Progenitor cell of endocrine pancreas (in vitro differentiated cells): Measurements from ENCODE around the gene CFAP74. TPM values are rescaled to one million over a fixed set of nuclear protein-coding genes. Genes with fewer than 3 reads are reported as not detected.

Source experiments
- DNase-seq: peaks from one replicate; pipeline ENCODE4 v3.0.0; 2021; ENCODE audit warnings: low spot score; ENCODE audit not compliant: unreplicated experiment
- H3K27ac Mint-ChIP-seq: 2 replicates; pipeline ENCODE4 v1.8.0; 2021; ENCODE audit warnings: mild to moderate bottlenecking, moderate library complexity, mixed read lengths
- H3K27me3 Mint-ChIP-seq: 2 replicates; pipeline ENCODE4 v1.8.0; 2021; ENCODE audit warnings: mixed read lengths
- H3K36me3 Mint-ChIP-seq: 2 replicates; pipeline ENCODE4 v1.8.0; 2022; ENCODE audit warnings: mixed read lengths; ENCODE audit not compliant: insufficient read depth
- H3K4me1 Mint-ChIP-seq: 2 replicates; pipeline ENCODE4 v1.8.0; 2021; ENCODE audit warnings: low read depth, mixed read lengths
- H3K4me3 Mint-ChIP-seq: 2 replicates; pipeline ENCODE4 v1.8.0; 2021; ENCODE audit warnings: low read depth, mild to moderate bottlenecking, moderate library complexity, mixed read lengths
- H3K9me3 Mint-ChIP-seq: 2 replicates; pipeline ENCODE4 v1.8.0; 2021; ENCODE audit warnings: low read depth, mixed read lengths
- total RNA-seq: library from RNA; stranded (reverse); gene quantifications from 2 replicates; pipeline ENCODE4 v1.2.1, GENCODE V29; 2021
- TF ChIP-seq, protein P1 (sequence below): fragments of 200-600 bp; sonication (generic); IDR thresholded peaks from one replicate; pipeline ENCODE4 v1.5.0; 2021; ENCODE audit warnings: antibody characterized with exemption, mild to moderate bottlenecking; ENCODE audit not compliant: unreplicated experiment

CFAP74 gene
- total RNA-seq, 1 donor from 2014 or later = 0.93 TPM

- H3K4me1 Mint-ChIP-seq = no peaks in the 10 kb centered on the region
Measured at GRCh38 chr1:1927751-1928150, 75.8 kb downstream of the CFAP74 start.

GRCh38 chr1:1926886-1927660, 76.5 kb downstream of the CFAP74 start:
- H3K27me3 Mint-ChIP-seq = no peaks in the 10 kb centered on the region
- H3K9me3 Mint-ChIP-seq = no peaks in the 10 kb centered on the region
- H3K4me1 Mint-ChIP-seq = no peaks in the 10 kb centered on the region
- no peaks in the 10 kb centered on the region for H3K36me3 Mint-ChIP-seq
- DNase-seq = no peak
- H3K4me3 Mint-ChIP-seq = no peak overlapping the region
- TF ChIP-seq, protein P1, sequence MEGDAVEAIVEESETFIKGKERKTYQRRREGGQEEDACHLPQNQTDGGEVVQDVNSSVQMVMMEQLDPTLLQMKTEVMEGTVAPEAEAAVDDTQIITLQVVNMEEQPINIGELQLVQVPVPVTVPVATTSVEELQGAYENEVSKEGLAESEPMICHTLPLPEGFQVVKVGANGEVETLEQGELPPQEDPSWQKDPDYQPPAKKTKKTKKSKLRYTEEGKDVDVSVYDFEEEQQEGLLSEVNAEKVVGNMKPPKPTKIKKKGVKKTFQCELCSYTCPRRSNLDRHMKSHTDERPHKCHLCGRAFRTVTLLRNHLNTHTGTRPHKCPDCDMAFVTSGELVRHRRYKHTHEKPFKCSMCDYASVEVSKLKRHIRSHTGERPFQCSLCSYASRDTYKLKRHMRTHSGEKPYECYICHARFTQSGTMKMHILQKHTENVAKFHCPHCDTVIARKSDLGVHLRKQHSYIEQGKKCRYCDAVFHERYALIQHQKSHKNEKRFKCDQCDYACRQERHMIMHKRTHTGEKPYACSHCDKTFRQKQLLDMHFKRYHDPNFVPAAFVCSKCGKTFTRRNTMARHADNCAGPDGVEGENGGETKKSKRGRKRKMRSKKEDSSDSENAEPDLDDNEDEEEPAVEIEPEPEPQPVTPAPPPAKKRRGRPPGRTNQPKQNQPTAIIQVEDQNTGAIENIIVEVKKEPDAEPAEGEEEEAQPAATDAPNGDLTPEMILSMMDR = no peak
- H3K27ac Mint-ChIP-seq = no peak overlapping the region

More at GRCh38 chr1:1927751-1928150, 75.8 kb downstream of the CFAP74 start:
- DNase-seq = no peak
- Mint-ChIP-seq H3K27me3 (no peaks in the 10 kb centered on the region), H3K4me3 (no peak overlapping the region), H3K36me3 (no peaks in the 10 kb centered on the region), H3K9me3 (no peaks in the 10 kb centered on the region), H3K27ac (no peak overlapping the region)
- TF ChIP-seq, protein P1 = no peak

DNA sequence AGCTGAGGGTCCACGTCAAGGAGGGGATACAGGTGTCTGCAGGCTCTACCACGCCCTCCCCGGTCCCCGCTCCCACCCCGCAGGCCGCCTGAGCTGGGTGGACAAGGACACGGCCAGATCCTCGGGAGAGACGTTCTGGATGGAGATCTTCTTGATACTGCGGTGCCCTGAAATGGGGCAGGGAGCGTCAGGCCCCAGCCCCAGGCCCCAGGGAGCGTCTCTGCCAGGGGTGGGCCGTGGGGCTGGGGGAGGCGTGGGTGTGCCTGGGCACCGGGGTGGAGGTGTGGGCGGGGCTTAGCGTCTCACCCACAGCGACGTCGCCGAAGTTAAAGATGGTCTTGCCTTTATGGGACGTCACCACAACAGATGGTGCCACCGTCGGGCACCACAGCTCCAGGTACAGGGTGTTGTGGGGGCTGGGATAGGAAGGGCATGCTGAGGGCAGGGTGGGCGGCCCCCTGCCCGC, 77.2 kb downstream of the CFAP74 start:
- Mint-ChIP-seq H3K36me3 (no peaks in the 10 kb centered on the region), H3K9me3 (no peaks in the 10 kb centered on the region), H3K27ac (no peak overlapping the region), H3K4me3 (no peak overlapping the region), H3K27me3 (no peaks in the 10 kb centered on the region), H3K4me1 (no peaks in the 10 kb centered on the region)
- DNase-seq = no peak
- TF ChIP-seq, protein P1 = no peak

- H3K36me3 Mint-ChIP-seq = no peaks in the 10 kb centered on the region
- DNase-seq = no peak
Measured at GRCh38 chr1:1925437-1926345, 77.9 kb downstream of the CFAP74 start.

GRCh38 chr1:1924849-1925248, 78.7 kb downstream of the CFAP74 start:
- Mint-ChIP-seq H3K27me3 (no peaks in the 10 kb centered on the region), H3K27ac (no peak overlapping the region), H3K9me3 (no peaks in the 10 kb centered on the region), H3K36me3 (no peaks in the 10 kb centered on the region), H3K4me3 (no peak overlapping the region), H3K4me1 (no peaks in the 10 kb centered on the region)
- TF ChIP-seq, protein P1 = no peak
- DNase-seq = no peak

More at GRCh38 chr1:1925437-1926345, 77.9 kb downstream of the CFAP74 start:
- no peak overlapping the region for H3K4me3 Mint-ChIP-seq
- H3K27ac Mint-ChIP-seq = no peak overlapping the region
- no peaks in the 10 kb centered on the region for H3K27me3 Mint-ChIP-seq
- TF ChIP-seq, protein P1 = no peak
- H3K9me3 Mint-ChIP-seq = no peaks in the 10 kb centered on the region
- H3K4me1 Mint-ChIP-seq = no peaks in the 10 kb centered on the region
